H9 (cell line): ENCODE measurements around the gene SETD3. TPM values are rescaled to one million over a fixed set of nuclear protein-coding genes. Genes with fewer than 3 reads are reported as not detected.

ENCODE experiments used
- DNase-seq: peaks from one replicate; pipeline ENCODE4 v3.0.0-alpha.2; 2017
- H2AFZ ChIP-seq: one replicate; pipeline ENCODE4 v1.6.1; 2013; ENCODE audit warnings: mild to moderate bottlenecking, low read length, control low read depth, moderate library complexity
- H2AK5ac ChIP-seq: 2 replicates; pipeline ENCODE4 v1.6.1; 2013; ENCODE audit warnings: low read length, control low read depth, mixed read lengths; ENCODE audit not compliant: insufficient read length
- H2BK120ac ChIP-seq: one replicate; pipeline ENCODE4 v1.6.1; 2013; ENCODE audit warnings: low read depth, mild to moderate bottlenecking, low read length, control low read depth, inconsistent platforms; ENCODE audit not compliant: poor library complexity, severe bottlenecking
- H2BK12ac ChIP-seq: 2 replicates; pipeline ENCODE4 v1.6.1; 2013; ENCODE audit warnings: low read length, control low read depth, mixed read lengths, low read depth; ENCODE audit not compliant: insufficient read length
- H2BK15ac ChIP-seq: 2 replicates; pipeline ENCODE4 v1.6.1; 2013; ENCODE audit warnings: low read depth, low read length, control low read depth
- H2BK20ac ChIP-seq: one replicate; pipeline ENCODE4 v1.6.1; 2013; ENCODE audit warnings: low read depth, mild to moderate bottlenecking, low read length, control low read depth, inconsistent platforms; ENCODE audit not compliant: poor library complexity, severe bottlenecking
- H2BK5ac ChIP-seq: 2 replicates; pipeline ENCODE4 v1.6.1; 2013; ENCODE audit warnings: low read length, control low read depth, mixed read lengths; ENCODE audit not compliant: insufficient read length
- H3K14ac ChIP-seq: 2 replicates; pipeline ENCODE4 v1.6.1; 2013; ENCODE audit warnings: low read length, control low read depth; ENCODE audit not compliant: insufficient read depth
- H3K18ac ChIP-seq: 2 replicates; pipeline ENCODE4 v1.6.1; 2013; ENCODE audit warnings: low read depth, mild to moderate bottlenecking, mixed read lengths, low read length, control low read depth; ENCODE audit not compliant: insufficient read length
- H3K23ac ChIP-seq: 2 replicates; pipeline ENCODE4 v1.6.1; 2013; ENCODE audit warnings: low read length, control low read depth, mixed read lengths, low read depth; ENCODE audit not compliant: insufficient read length
- H3K23me2 ChIP-seq: 2 replicates; pipeline ENCODE4 v1.6.1; 2013; ENCODE audit warnings: low read depth, mild to moderate bottlenecking, mixed read lengths, low read length, control low read depth; ENCODE audit not compliant: insufficient read length, poor library complexity, severe bottlenecking
- H3K27ac ChIP-seq: 2 replicates; pipeline ENCODE4 v1.5.1; 2013; ENCODE audit warnings: low read length, control low read depth, mixed read lengths, low read depth; ENCODE audit not compliant: insufficient read length
- H3K27me3 ChIP-seq: 2 replicates; pipeline ENCODE4 v1.6.1; 2013; ENCODE audit warnings: low read length, control low read depth, inconsistent platforms; ENCODE audit not compliant: insufficient read depth
- H3K4ac ChIP-seq: 2 replicates; pipeline ENCODE4 v1.6.1; 2013; ENCODE audit warnings: low read depth, mild to moderate bottlenecking, control low read depth, inconsistent platforms, low read length, moderate library complexity
- H3K4me1 ChIP-seq: 2 replicates; pipeline ENCODE4 v1.6.1; 2013; ENCODE audit warnings: low read length, control low read depth, inconsistent platforms; ENCODE audit not compliant: insufficient read depth
- H3K4me2 ChIP-seq: 2 replicates; pipeline ENCODE4 v1.6.1; 2013; ENCODE audit warnings: low read length, control low read depth, mixed read lengths; ENCODE audit not compliant: insufficient read length, insufficient read depth
- H3K56ac ChIP-seq: 2 replicates; pipeline ENCODE4 v1.6.1; 2013; ENCODE audit warnings: low read depth, mild to moderate bottlenecking, mixed read lengths, low read length, control low read depth; ENCODE audit not compliant: insufficient read length
- H3K79me1 ChIP-seq: 2 replicates; pipeline ENCODE4 v1.6.1; 2013; ENCODE audit warnings: low read depth, mild to moderate bottlenecking, moderate library complexity, low read length, control low read depth, inconsistent platforms; ENCODE audit not compliant: insufficient read depth, poor library complexity, severe bottlenecking
- H3K79me2 ChIP-seq: 2 replicates; pipeline ENCODE4 v1.6.1; 2013; ENCODE audit warnings: low read length, control low read depth, inconsistent platforms; ENCODE audit not compliant: insufficient read depth
- H3K9ac ChIP-seq: 2 replicates; pipeline ENCODE4 v1.6.1; 2013; ENCODE audit warnings: low read length, control low read depth, mixed read lengths; ENCODE audit not compliant: insufficient read length; ENCODE audit errors: extremely low read depth
- H3K9me3 ChIP-seq: one replicate; pipeline ENCODE4 v1.6.1; 2013; ENCODE audit warnings: low read depth, low read length, inconsistent platforms; ENCODE audit not compliant: control insufficient read depth
- H3T11ph ChIP-seq: one replicate; pipeline ENCODE4 v1.6.1; 2013; ENCODE audit warnings: mild to moderate bottlenecking, low read length, control low read depth, inconsistent platforms
- H4K20me1 ChIP-seq: one replicate; pipeline ENCODE4 v1.6.1; 2013; ENCODE audit not compliant: control insufficient read depth, insufficient read length, insufficient read depth
- H4K5ac ChIP-seq: 2 replicates; pipeline ENCODE4 v1.6.1; 2013; ENCODE audit warnings: low read depth, mild to moderate bottlenecking, mixed read lengths, low read length, control low read depth; ENCODE audit not compliant: insufficient read length
- H4K8ac ChIP-seq: replicated peaks from 2 replicates; pipeline ENCODE4 v1.6.1; 2013; ENCODE audit warnings: low read length, control low read depth, mixed read lengths, low read depth; ENCODE audit not compliant: insufficient read length
- H4K91ac ChIP-seq: 2 replicates; pipeline ENCODE4 v1.6.1; 2013; ENCODE audit warnings: low read depth, mild to moderate bottlenecking, moderate library complexity, mixed read lengths, low read length, control low read depth; ENCODE audit not compliant: insufficient read length
- H3K27ac Mint-ChIP-seq, 3 experiments: 2 replicates in 2 of 3; 3 replicates in 1 of 3; pipeline ENCODE4 v1.8.0; 2020 to 2021; ENCODE audit warnings: mixed read lengths in 3 of 3, mild to moderate bottlenecking in 1 of 3, moderate library complexity in 1 of 3
- H3K27me3 Mint-ChIP-seq: 2 replicates; pipeline ENCODE4 v1.8.0; 2021; ENCODE audit warnings: low read depth, mild to moderate bottlenecking, moderate library complexity, mixed read lengths
- H3K36me3 Mint-ChIP-seq, 3 experiments: 2 replicates in 2 of 3; 3 replicates in 1 of 3; pipeline ENCODE4 v1.8.0; 2020 to 2021; ENCODE audit warnings: low read depth in 3 of 3, mixed read lengths in 3 of 3; ENCODE audit not compliant: insufficient read depth in 1 of 3
- H3K4me1 Mint-ChIP-seq, 2 experiments: 2 replicates each; pipeline ENCODE4 v1.8.0; 2020; ENCODE audit warnings: mixed read lengths in 2 of 2
- H3K4me3 Mint-ChIP-seq, 2 experiments: 2 replicates in 1 of 2; 3 replicates in 1 of 2; pipeline ENCODE4 v1.8.0; 2020 to 2021; ENCODE audit warnings: mild to moderate bottlenecking in 2 of 2, mixed read lengths in 2 of 2, moderate library complexity in 1 of 2
- H3K9me3 Mint-ChIP-seq, 2 experiments: 2 replicates in 1 of 2; 3 replicates in 1 of 2; pipeline ENCODE4 v1.8.0; 2020; ENCODE audit warnings: mild to moderate bottlenecking in 2 of 2, mixed read lengths in 2 of 2, moderate library complexity in 1 of 2
- CTCF ChIP-seq: fragments of 200-600 bp; sonication (generic); conservative IDR thresholded peaks from 3 replicates; pipeline ENCODE4 v1.8.0; 2021; ENCODE audit warnings: antibody characterized with exemption, mild to moderate bottlenecking
- WGBS: extraction: QIAGEN DNeasy Blood & Tissue Kit; methylation state at CpG from one replicate; pipeline ENCODE4 v1.1.7; 2013; ENCODE audit warnings: missing lambda C conversion rate, low lambda C conversion rate, mixed read lengths; ENCODE audit not compliant: insufficient read length; ENCODE audit errors: extremely low coverage; 5-methylcytosine and 5-hydroxymethylcytosine counted together
- total RNA-seq: library from RNA; stranded (reverse); gene quantifications from 2 replicates; pipeline ENCODE4 v1.2.1, GENCODE V29; 2021

The SETD3 gene
- total RNA-seq, 1 experiment from 2014 or later = 56.7 TPM

GRCh38 chr14:99463974-99464373, 16.7 kb downstream of the SETD3 start:
- H2BK15ac ChIP-seq = no peak overlapping the region
- H3K36me3 Mint-ChIP-seq = peaks cover 6 to 31% (median 25%) of the 10 kb centered on the region in 3 experiments; a peak in 6 of 7 replicates
- no peak overlapping the region for H2AK5ac ChIP-seq
- H3K23ac ChIP-seq = no peak overlapping the region
- no peak overlapping the region for H3T11ph ChIP-seq
- no peaks in the 10 kb centered on the region for H3K27me3 Mint-ChIP-seq
- H4K5ac ChIP-seq = no peak overlapping the region
- no peaks in the 10 kb centered on the region for H3K27me3 ChIP-seq
- no peak overlapping the region for H2BK20ac ChIP-seq
- H3K56ac ChIP-seq = no peak overlapping the region
- peaks cover 5% of the 10 kb centered on the region for H3K79me1 ChIP-seq
- no peak for DNase-seq
- no peaks in the 10 kb centered on the region for H4K20me1 ChIP-seq
- no peak overlapping the region for H3K18ac ChIP-seq
- no peak overlapping the region for H3K27ac ChIP-seq
- WGBS = no CpG with 5 or more reads among the region's 4 CpGs
- no peak overlapping the region for H4K91ac ChIP-seq
- peaks cover 8% of the 10 kb centered on the region; the same call in 1 of the 2 replicates for H3K4me1 ChIP-seq
- peaks cover 47 to 51% of the 10 kb centered on the region in 2 experiments for H3K4me1 Mint-ChIP-seq
- H2BK5ac ChIP-seq = no peak overlapping the region
- no peak overlapping the region for H2BK12ac ChIP-seq
- H3K9ac ChIP-seq = no peak overlapping the region
- no peaks in the 10 kb centered on the region for H3K23me2 ChIP-seq
- H4K8ac ChIP-seq = no peak overlapping the region
- H2AFZ ChIP-seq = no peak overlapping the region
- H3K4me3 Mint-ChIP-seq = no peak overlapping the region
- no peak overlapping the region for H3K4ac ChIP-seq
- H3K27ac Mint-ChIP-seq = peak overlapping the region in 2 of 3 experiments; percentile 29 to 80; a peak in 2 of 7 replicates
- no peaks in the 10 kb centered on the region for H3K9me3 ChIP-seq
- no peak overlapping the region for H3K4me2 ChIP-seq
- H3K9me3 Mint-ChIP-seq = no peaks in the 10 kb centered on the region
- no peak overlapping the region for H2BK120ac ChIP-seq
- no peak overlapping the region for H3K14ac ChIP-seq
- no peak for TF ChIP-seq CTCF
- H3K79me2 ChIP-seq = peaks cover 11% of the 10 kb centered on the region; the same call in 1 of the 2 replicates
